Liver (tissue), 9 donors: ENCODE data around the gene RUNDC3A. TPM values are rescaled to one million over a fixed set of nuclear protein-coding genes. Genes with fewer than 3 reads are reported as not detected.
A peak's percentile ranks its signal among the peaks of the same experiment; 100 is the strongest.

Source experiments
- DNase-seq: peaks from one replicate; pipeline ENCODE4 v3.0.0-alpha.2; 2017; ENCODE audit warnings: low spot score
- H3K27ac ChIP-seq, 2 donors: one replicate each; pipeline ENCODE4 v1.7.0; 2013; ENCODE audit warnings: inconsistent platforms in 2 of 2, low read length in 2 of 2, control low read depth in 1 of 2, low read depth in 1 of 2, mild to moderate bottlenecking in 1 of 2
- H3K27me3 ChIP-seq, 4 donors: one replicate each; pipeline versions ENCODE4 v1.6.1 to v1.7.0; 2013; ENCODE audit warnings: low read length in 3 of 4, inconsistent platforms in 1 of 4, mild to moderate bottlenecking in 1 of 4, moderate library complexity in 1 of 4; ENCODE audit not compliant: control insufficient read depth in 4 of 4, insufficient read depth in 4 of 4
- H3K36me3 ChIP-seq, 4 donors: one replicate each; pipeline versions ENCODE4 v1.6.1 to v1.7.0; 2013; ENCODE audit warnings: low read length in 3 of 4, mild to moderate bottlenecking in 3 of 4, low read depth in 1 of 4, moderate library complexity in 1 of 4; ENCODE audit not compliant: control insufficient read depth in 4 of 4, insufficient read depth in 3 of 4
- H3K4me1 ChIP-seq, 4 donors: one replicate each; pipeline versions ENCODE4 v1.6.1 to v1.7.0; 2013; ENCODE audit warnings: low read length in 3 of 4, mild to moderate bottlenecking in 3 of 4, moderate library complexity in 1 of 4; ENCODE audit not compliant: control insufficient read depth in 4 of 4, insufficient read depth in 4 of 4
- H3K4me3 ChIP-seq, 3 donors: one replicate each; pipeline versions ENCODE4 v1.6.1 to v1.7.0; 2013; ENCODE audit warnings: low read length in 3 of 3, control low read depth in 1 of 3, low read depth in 1 of 3, mild to moderate bottlenecking in 1 of 3
- H3K9ac ChIP-seq, 2 donors: one replicate each; pipeline ENCODE4 v1.7.0; 2013; ENCODE audit warnings: low read length in 2 of 2, mild to moderate bottlenecking in 2 of 2, moderate library complexity in 2 of 2, control low read depth in 1 of 2, low read depth in 1 of 2
- H3K9me3 ChIP-seq, 4 donors: one replicate each; pipeline versions ENCODE4 v1.6.1 to v1.7.0; 2013; ENCODE audit warnings: low read length in 3 of 4; ENCODE audit not compliant: control insufficient read depth in 4 of 4
- EGR1 ChIP-seq, 2 donors: IDR thresholded peaks; 2 replicates each; pipeline ENCODE4 v1.6.1; 2016 to 2018; ENCODE audit warnings: antibody characterized with exemption in 2 of 2, low read depth in 2 of 2
- FOXA1 ChIP-seq: IDR thresholded peaks from 2 replicates; pipeline ENCODE4 v1.6.1; 2016; ENCODE audit warnings: antibody characterized with exemption
- GABPA ChIP-seq, 2 donors: IDR thresholded peaks in 1 of 2; conservative IDR thresholded peaks in 1 of 2; 2 replicates each; pipeline ENCODE4 v1.6.1; 2016; ENCODE audit warnings: antibody characterized with exemption in 2 of 2, mild to moderate bottlenecking in 1 of 2, moderate library complexity in 1 of 2
- HNF4G ChIP-seq: IDR thresholded peaks from 2 replicates; pipeline ENCODE4 v1.6.1; 2016; ENCODE audit warnings: antibody characterized with exemption
- JUND ChIP-seq, 2 donors: IDR thresholded peaks; 2 replicates each; pipeline ENCODE4 v1.6.1; 2016; ENCODE audit warnings: antibody characterized with exemption in 2 of 2
- NR2F2 ChIP-seq: IDR thresholded peaks from 2 replicates; pipeline ENCODE4 v1.6.1; 2016; ENCODE audit warnings: antibody characterized with exemption
- RAD21 ChIP-seq, 2 donors: IDR thresholded peaks; 2 replicates each; pipeline ENCODE4 v1.6.1; 2016; ENCODE audit warnings: antibody characterized with exemption in 2 of 2, mild to moderate bottlenecking in 2 of 2
- RXRA ChIP-seq, 2 donors: IDR thresholded peaks; 2 replicates each; pipeline ENCODE4 v1.6.1; 2017 to 2018; ENCODE audit warnings: antibody characterized with exemption in 2 of 2, mild to moderate bottlenecking in 1 of 2
- TAF1 ChIP-seq: conservative IDR thresholded peaks from 2 replicates; pipeline ENCODE4 v1.6.1; 2016; ENCODE audit warnings: antibody characterized with exemption, mild to moderate bottlenecking
- YY1 ChIP-seq: IDR thresholded peaks from 2 replicates; pipeline ENCODE4 v1.6.1; 2016; ENCODE audit warnings: antibody characterized with exemption, mild to moderate bottlenecking
- WGBS: extraction: QIAGEN DNeasy Blood & Tissue Kit; methylation state at CpG from one replicate; pipeline ENCODE4 v1.1.7; 2013; 5-methylcytosine and 5-hydroxymethylcytosine counted together
- polyA plus RNA-seq, 2 donors: library from polyadenylated mRNA; stranded (reverse) in 1 of 2; unstranded in 1 of 2; fragments of 200-250 nt in 1 of 2; fragments of >200 nt in 1 of 2; fragmentation: Nextera tagmentation in 1 of 2; extraction: Ambion mirVana in 1 of 2; gene quantifications; one replicate each; pipeline versions ENCODE4 v1.2.1 to v1.2.3, GENCODE V29; 2013 to 2015
- total RNA-seq, 2 donors: library from RNA; depleted of rRNA; stranded (reverse); fragments of >200 nt; gene quantifications; one replicate each; pipeline ENCODE4 v1.2.3, GENCODE V29; 2014
- TF ChIP-seq, protein P1 (sequence below): IDR thresholded peaks from 2 replicates; pipeline ENCODE4 v1.6.1; 2016; ENCODE audit warnings: antibody characterized with exemption
- TF ChIP-seq, protein P2 (sequence below): IDR thresholded peaks from 2 replicates; pipeline ENCODE4 v1.6.1; 2016; ENCODE audit warnings: antibody characterized with exemption, mild to moderate bottlenecking
- TF ChIP-seq, protein P3 (sequence below): fragments of 150-350 bp; IDR thresholded peaks from 2 replicates; pipeline ENCODE4 v1.5.1; 2017; ENCODE audit warnings: improper control_type of control experiment, low read depth, low read length; ENCODE audit not compliant: missing input control
- TF ChIP-seq, protein P4 (sequence below): IDR thresholded peaks from 2 replicates; pipeline ENCODE4 v1.6.1; 2016; ENCODE audit warnings: antibody characterized with exemption
- donor health status: healthy.
- donor health status: healthy.
- donor health status: healthy.
- donor health status: healthy.
- donor health status: healthy.

Gene RUNDC3A
- total and polyA plus RNA-seq, 4 donors = 0.05 to 17.0 (median 0.06) TPM; not detected in 1

DNA sequence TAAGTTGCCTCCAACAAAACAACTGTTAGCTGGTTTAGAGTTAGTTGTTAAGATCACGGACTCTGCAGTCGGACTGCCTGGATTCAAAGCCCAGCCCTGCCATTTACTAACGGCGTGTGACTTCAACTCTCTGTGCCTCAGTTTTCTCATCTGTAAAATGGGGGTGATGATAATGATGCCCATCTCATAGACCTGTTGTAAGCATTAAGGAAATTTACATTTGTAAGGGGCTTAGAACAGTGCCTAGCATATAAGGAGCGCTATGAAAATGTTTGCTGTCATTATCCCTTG is 41.3 kb upstream of the RUNDC3A start:
- TF ChIP-seq, protein P1, sequence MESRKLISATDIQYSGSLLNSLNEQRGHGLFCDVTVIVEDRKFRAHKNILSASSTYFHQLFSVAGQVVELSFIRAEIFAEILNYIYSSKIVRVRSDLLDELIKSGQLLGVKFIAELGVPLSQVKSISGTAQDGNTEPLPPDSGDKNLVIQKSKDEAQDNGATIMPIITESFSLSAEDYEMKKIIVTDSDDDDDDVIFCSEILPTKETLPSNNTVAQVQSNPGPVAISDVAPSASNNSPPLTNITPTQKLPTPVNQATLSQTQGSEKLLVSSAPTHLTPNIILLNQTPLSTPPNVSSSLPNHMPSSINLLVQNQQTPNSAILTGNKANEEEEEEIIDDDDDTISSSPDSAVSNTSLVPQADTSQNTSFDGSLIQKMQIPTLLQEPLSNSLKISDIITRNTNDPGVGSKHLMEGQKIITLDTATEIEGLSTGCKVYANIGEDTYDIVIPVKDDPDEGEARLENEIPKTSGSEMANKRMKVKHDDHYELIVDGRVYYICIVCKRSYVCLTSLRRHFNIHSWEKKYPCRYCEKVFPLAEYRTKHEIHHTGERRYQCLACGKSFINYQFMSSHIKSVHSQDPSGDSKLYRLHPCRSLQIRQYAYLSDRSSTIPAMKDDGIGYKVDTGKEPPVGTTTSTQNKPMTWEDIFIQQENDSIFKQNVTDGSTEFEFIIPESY = no peak
- TF ChIP-seq TAF1 = no peak
- TF ChIP-seq, protein P2, sequence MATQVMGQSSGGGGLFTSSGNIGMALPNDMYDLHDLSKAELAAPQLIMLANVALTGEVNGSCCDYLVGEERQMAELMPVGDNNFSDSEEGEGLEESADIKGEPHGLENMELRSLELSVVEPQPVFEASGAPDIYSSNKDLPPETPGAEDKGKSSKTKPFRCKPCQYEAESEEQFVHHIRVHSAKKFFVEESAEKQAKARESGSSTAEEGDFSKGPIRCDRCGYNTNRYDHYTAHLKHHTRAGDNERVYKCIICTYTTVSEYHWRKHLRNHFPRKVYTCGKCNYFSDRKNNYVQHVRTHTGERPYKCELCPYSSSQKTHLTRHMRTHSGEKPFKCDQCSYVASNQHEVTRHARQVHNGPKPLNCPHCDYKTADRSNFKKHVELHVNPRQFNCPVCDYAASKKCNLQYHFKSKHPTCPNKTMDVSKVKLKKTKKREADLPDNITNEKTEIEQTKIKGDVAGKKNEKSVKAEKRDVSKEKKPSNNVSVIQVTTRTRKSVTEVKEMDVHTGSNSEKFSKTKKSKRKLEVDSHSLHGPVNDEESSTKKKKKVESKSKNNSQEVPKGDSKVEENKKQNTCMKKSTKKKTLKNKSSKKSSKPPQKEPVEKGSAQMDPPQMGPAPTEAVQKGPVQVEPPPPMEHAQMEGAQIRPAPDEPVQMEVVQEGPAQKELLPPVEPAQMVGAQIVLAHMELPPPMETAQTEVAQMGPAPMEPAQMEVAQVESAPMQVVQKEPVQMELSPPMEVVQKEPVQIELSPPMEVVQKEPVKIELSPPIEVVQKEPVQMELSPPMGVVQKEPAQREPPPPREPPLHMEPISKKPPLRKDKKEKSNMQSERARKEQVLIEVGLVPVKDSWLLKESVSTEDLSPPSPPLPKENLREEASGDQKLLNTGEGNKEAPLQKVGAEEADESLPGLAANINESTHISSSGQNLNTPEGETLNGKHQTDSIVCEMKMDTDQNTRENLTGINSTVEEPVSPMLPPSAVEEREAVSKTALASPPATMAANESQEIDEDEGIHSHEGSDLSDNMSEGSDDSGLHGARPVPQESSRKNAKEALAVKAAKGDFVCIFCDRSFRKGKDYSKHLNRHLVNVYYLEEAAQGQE = no peak
- TF ChIP-seq FOXA1 = no peak
- no peak for TF ChIP-seq NR2F2
- TF ChIP-seq HNF4G = no peak
- TF ChIP-seq EGR1 (IDR thresholded peaks at IDR 0.05; ENCODE audit: low read depth in 2 of 2) = no peak
- TF ChIP-seq, protein P3, sequence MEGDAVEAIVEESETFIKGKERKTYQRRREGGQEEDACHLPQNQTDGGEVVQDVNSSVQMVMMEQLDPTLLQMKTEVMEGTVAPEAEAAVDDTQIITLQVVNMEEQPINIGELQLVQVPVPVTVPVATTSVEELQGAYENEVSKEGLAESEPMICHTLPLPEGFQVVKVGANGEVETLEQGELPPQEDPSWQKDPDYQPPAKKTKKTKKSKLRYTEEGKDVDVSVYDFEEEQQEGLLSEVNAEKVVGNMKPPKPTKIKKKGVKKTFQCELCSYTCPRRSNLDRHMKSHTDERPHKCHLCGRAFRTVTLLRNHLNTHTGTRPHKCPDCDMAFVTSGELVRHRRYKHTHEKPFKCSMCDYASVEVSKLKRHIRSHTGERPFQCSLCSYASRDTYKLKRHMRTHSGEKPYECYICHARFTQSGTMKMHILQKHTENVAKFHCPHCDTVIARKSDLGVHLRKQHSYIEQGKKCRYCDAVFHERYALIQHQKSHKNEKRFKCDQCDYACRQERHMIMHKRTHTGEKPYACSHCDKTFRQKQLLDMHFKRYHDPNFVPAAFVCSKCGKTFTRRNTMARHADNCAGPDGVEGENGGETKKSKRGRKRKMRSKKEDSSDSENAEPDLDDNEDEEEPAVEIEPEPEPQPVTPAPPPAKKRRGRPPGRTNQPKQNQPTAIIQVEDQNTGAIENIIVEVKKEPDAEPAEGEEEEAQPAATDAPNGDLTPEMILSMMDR = no peak
- TF ChIP-seq, protein P4, sequence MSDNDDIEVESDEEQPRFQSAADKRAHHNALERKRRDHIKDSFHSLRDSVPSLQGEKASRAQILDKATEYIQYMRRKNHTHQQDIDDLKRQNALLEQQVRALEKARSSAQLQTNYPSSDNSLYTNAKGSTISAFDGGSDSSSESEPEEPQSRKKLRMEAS = no peak
- TF ChIP-seq JUND (IDR thresholded peaks at IDR 0.05) = no peak
- no peak overlapping the region for H3K4me3 ChIP-seq
- WGBS = 93% methylated on average over 5 of the region's 5 CpGs
- H3K27ac ChIP-seq = no peak overlapping the region
- no peak for DNase-seq
- no peak overlapping the region for H3K9ac ChIP-seq
- H3K27me3 ChIP-seq = no peaks in the 10 kb centered on the region
- no peaks in the 10 kb centered on the region for H3K4me1 ChIP-seq
- no peaks in the 10 kb centered on the region for H3K36me3 ChIP-seq
- no peaks in the 10 kb centered on the region for H3K9me3 ChIP-seq

DNA sequence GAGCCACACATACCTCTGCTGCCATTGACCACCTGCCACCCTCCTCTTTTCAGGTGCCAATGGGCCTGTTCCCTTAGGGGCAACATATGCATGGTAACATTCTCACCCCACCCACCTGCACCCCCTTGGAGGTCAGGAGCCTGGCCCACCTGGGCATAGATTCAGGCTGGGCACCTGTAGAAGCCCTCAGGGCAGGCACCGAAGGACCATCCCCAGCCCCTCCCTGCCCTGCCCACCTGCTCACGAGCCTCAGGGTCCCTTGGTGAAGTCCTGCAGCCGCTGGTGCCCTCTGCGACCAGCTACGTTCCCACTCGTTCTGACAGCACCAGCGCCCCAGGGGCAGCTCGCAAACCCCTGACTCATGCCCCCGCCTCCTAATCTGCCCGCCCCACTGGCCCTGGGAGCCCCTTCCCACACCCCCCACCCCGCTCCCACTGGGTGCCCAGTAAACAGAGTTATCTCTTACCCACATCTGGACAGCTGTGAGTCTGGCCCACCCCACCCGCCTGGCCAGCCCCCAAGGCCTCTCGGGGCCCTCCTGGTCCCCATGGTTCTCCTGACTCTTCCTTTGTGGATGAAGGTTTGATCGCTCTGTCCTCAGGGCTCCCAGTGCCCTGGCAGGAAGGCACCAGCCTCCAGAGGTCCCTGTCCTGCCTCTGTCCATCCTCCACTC is 40.4 kb upstream of the RUNDC3A start, which contains the start of gene SLC4A1:
SLC4A1 (minus strand) TSS at position 318 of the 673 bp plus-strand sequence. CDS start 5,269 bp downstream, outside the sequence.
- no peak within 1 kb of the TSS for H3K27ac ChIP-seq
- peak; percentile 93 for DNase-seq
- H3K4me1 ChIP-seq = no peaks in the 10 kb centered on the region
- H3K36me3 ChIP-seq = no peaks in the 10 kb centered on the region
- no peaks in the 10 kb centered on the region for H3K9me3 ChIP-seq
- H3K9ac ChIP-seq = no peak within 1 kb of the TSS
- TF ChIP-seq TAF1 = no peak
- no peak for TF ChIP-seq RAD21 (IDR thresholded peaks at IDR 0.05)
- TF ChIP-seq RXRA (IDR thresholded peaks at IDR 0.05) = no peak
- no peak for TF ChIP-seq NR2F2
- no peak for TF ChIP-seq FOXA1
- TF ChIP-seq GABPA (IDR thresholded peaks at IDR 0.05 in 1 of 2, conservative IDR thresholded peaks at IDR 0.05 in 1 of 2) = no peak
- TF ChIP-seq JUND (IDR thresholded peaks at IDR 0.05) = no peak
- no peak for TF ChIP-seq YY1
- 86% methylated on average over 14 of the region's 14 CpGs for WGBS
- no peaks in the 10 kb centered on the region for H3K27me3 ChIP-seq
- no peak within 1 kb of the TSS for H3K4me3 ChIP-seq
